H9 (cell line): Measurements from ENCODE around the gene TMEM9. TPM values are rescaled to one million over a fixed set of nuclear protein-coding genes. Genes with fewer than 3 reads are reported as not detected.

Source experiments
- DNase-seq: peaks from one replicate; pipeline ENCODE4 v3.0.0-alpha.2; 2017
- H2AFZ ChIP-seq: one replicate; pipeline ENCODE4 v1.6.1; 2013; ENCODE audit warnings: mild to moderate bottlenecking, low read length, control low read depth, moderate library complexity
- H2AK5ac ChIP-seq: 2 replicates; pipeline ENCODE4 v1.6.1; 2013; ENCODE audit warnings: low read length, control low read depth, mixed read lengths; ENCODE audit not compliant: insufficient read length
- H2BK120ac ChIP-seq: one replicate; pipeline ENCODE4 v1.6.1; 2013; ENCODE audit warnings: low read depth, mild to moderate bottlenecking, low read length, control low read depth, inconsistent platforms; ENCODE audit not compliant: poor library complexity, severe bottlenecking
- H2BK12ac ChIP-seq: 2 replicates; pipeline ENCODE4 v1.6.1; 2013; ENCODE audit warnings: low read length, control low read depth, mixed read lengths, low read depth; ENCODE audit not compliant: insufficient read length
- H2BK15ac ChIP-seq: 2 replicates; pipeline ENCODE4 v1.6.1; 2013; ENCODE audit warnings: low read depth, low read length, control low read depth
- H2BK20ac ChIP-seq: one replicate; pipeline ENCODE4 v1.6.1; 2013; ENCODE audit warnings: low read depth, mild to moderate bottlenecking, low read length, control low read depth, inconsistent platforms; ENCODE audit not compliant: poor library complexity, severe bottlenecking
- H2BK5ac ChIP-seq: 2 replicates; pipeline ENCODE4 v1.6.1; 2013; ENCODE audit warnings: low read length, control low read depth, mixed read lengths; ENCODE audit not compliant: insufficient read length
- H3K14ac ChIP-seq: 2 replicates; pipeline ENCODE4 v1.6.1; 2013; ENCODE audit warnings: low read length, control low read depth; ENCODE audit not compliant: insufficient read depth
- H3K18ac ChIP-seq: 2 replicates; pipeline ENCODE4 v1.6.1; 2013; ENCODE audit warnings: low read depth, mild to moderate bottlenecking, mixed read lengths, low read length, control low read depth; ENCODE audit not compliant: insufficient read length
- H3K23ac ChIP-seq: 2 replicates; pipeline ENCODE4 v1.6.1; 2013; ENCODE audit warnings: low read length, control low read depth, mixed read lengths, low read depth; ENCODE audit not compliant: insufficient read length
- H3K23me2 ChIP-seq: 2 replicates; pipeline ENCODE4 v1.6.1; 2013; ENCODE audit warnings: low read depth, mild to moderate bottlenecking, mixed read lengths, low read length, control low read depth; ENCODE audit not compliant: insufficient read length, poor library complexity, severe bottlenecking
- H3K27ac ChIP-seq: 2 replicates; pipeline ENCODE4 v1.5.1; 2013; ENCODE audit warnings: low read length, control low read depth, mixed read lengths, low read depth; ENCODE audit not compliant: insufficient read length
- H3K27me3 ChIP-seq: 2 replicates; pipeline ENCODE4 v1.6.1; 2013; ENCODE audit warnings: low read length, control low read depth, inconsistent platforms; ENCODE audit not compliant: insufficient read depth
- H3K4ac ChIP-seq: 2 replicates; pipeline ENCODE4 v1.6.1; 2013; ENCODE audit warnings: low read depth, mild to moderate bottlenecking, control low read depth, inconsistent platforms, low read length, moderate library complexity
- H3K4me1 ChIP-seq: 2 replicates; pipeline ENCODE4 v1.6.1; 2013; ENCODE audit warnings: low read length, control low read depth, inconsistent platforms; ENCODE audit not compliant: insufficient read depth
- H3K4me2 ChIP-seq: 2 replicates; pipeline ENCODE4 v1.6.1; 2013; ENCODE audit warnings: low read length, control low read depth, mixed read lengths; ENCODE audit not compliant: insufficient read length, insufficient read depth
- H3K56ac ChIP-seq: 2 replicates; pipeline ENCODE4 v1.6.1; 2013; ENCODE audit warnings: low read depth, mild to moderate bottlenecking, mixed read lengths, low read length, control low read depth; ENCODE audit not compliant: insufficient read length
- H3K79me1 ChIP-seq: 2 replicates; pipeline ENCODE4 v1.6.1; 2013; ENCODE audit warnings: low read depth, mild to moderate bottlenecking, moderate library complexity, low read length, control low read depth, inconsistent platforms; ENCODE audit not compliant: insufficient read depth, poor library complexity, severe bottlenecking
- H3K79me2 ChIP-seq: 2 replicates; pipeline ENCODE4 v1.6.1; 2013; ENCODE audit warnings: low read length, control low read depth, inconsistent platforms; ENCODE audit not compliant: insufficient read depth
- H3K9ac ChIP-seq: 2 replicates; pipeline ENCODE4 v1.6.1; 2013; ENCODE audit warnings: low read length, control low read depth, mixed read lengths; ENCODE audit not compliant: insufficient read length; ENCODE audit errors: extremely low read depth
- H3K9me3 ChIP-seq: one replicate; pipeline ENCODE4 v1.6.1; 2013; ENCODE audit warnings: low read depth, low read length, inconsistent platforms; ENCODE audit not compliant: control insufficient read depth
- H3T11ph ChIP-seq: one replicate; pipeline ENCODE4 v1.6.1; 2013; ENCODE audit warnings: mild to moderate bottlenecking, low read length, control low read depth, inconsistent platforms
- H4K20me1 ChIP-seq: one replicate; pipeline ENCODE4 v1.6.1; 2013; ENCODE audit not compliant: control insufficient read depth, insufficient read length, insufficient read depth
- H4K5ac ChIP-seq: 2 replicates; pipeline ENCODE4 v1.6.1; 2013; ENCODE audit warnings: low read depth, mild to moderate bottlenecking, mixed read lengths, low read length, control low read depth; ENCODE audit not compliant: insufficient read length
- H4K8ac ChIP-seq: replicated peaks from 2 replicates; pipeline ENCODE4 v1.6.1; 2013; ENCODE audit warnings: low read length, control low read depth, mixed read lengths, low read depth; ENCODE audit not compliant: insufficient read length
- H4K91ac ChIP-seq: 2 replicates; pipeline ENCODE4 v1.6.1; 2013; ENCODE audit warnings: low read depth, mild to moderate bottlenecking, moderate library complexity, mixed read lengths, low read length, control low read depth; ENCODE audit not compliant: insufficient read length
- H3K27ac Mint-ChIP-seq, 3 experiments: 2 replicates in 2 of 3; 3 replicates in 1 of 3; pipeline ENCODE4 v1.8.0; 2020 to 2021; ENCODE audit warnings: mixed read lengths in 3 of 3, mild to moderate bottlenecking in 1 of 3, moderate library complexity in 1 of 3
- H3K27me3 Mint-ChIP-seq: 2 replicates; pipeline ENCODE4 v1.8.0; 2021; ENCODE audit warnings: low read depth, mild to moderate bottlenecking, moderate library complexity, mixed read lengths
- H3K36me3 Mint-ChIP-seq, 3 experiments: 2 replicates in 2 of 3; 3 replicates in 1 of 3; pipeline ENCODE4 v1.8.0; 2020 to 2021; ENCODE audit warnings: low read depth in 3 of 3, mixed read lengths in 3 of 3; ENCODE audit not compliant: insufficient read depth in 1 of 3
- H3K4me1 Mint-ChIP-seq, 2 experiments: 2 replicates each; pipeline ENCODE4 v1.8.0; 2020; ENCODE audit warnings: mixed read lengths in 2 of 2
- H3K4me3 Mint-ChIP-seq, 2 experiments: 2 replicates in 1 of 2; 3 replicates in 1 of 2; pipeline ENCODE4 v1.8.0; 2020 to 2021; ENCODE audit warnings: mild to moderate bottlenecking in 2 of 2, mixed read lengths in 2 of 2, moderate library complexity in 1 of 2
- H3K9me3 Mint-ChIP-seq, 2 experiments: 2 replicates in 1 of 2; 3 replicates in 1 of 2; pipeline ENCODE4 v1.8.0; 2020; ENCODE audit warnings: mild to moderate bottlenecking in 2 of 2, mixed read lengths in 2 of 2, moderate library complexity in 1 of 2
- WGBS: extraction: QIAGEN DNeasy Blood & Tissue Kit; methylation state at CpG from one replicate; pipeline ENCODE4 v1.1.7; 2013; ENCODE audit warnings: missing lambda C conversion rate, low lambda C conversion rate, mixed read lengths; ENCODE audit not compliant: insufficient read length; ENCODE audit errors: extremely low coverage; 5-methylcytosine and 5-hydroxymethylcytosine counted together
- total RNA-seq: library from RNA; stranded (reverse); gene quantifications from 2 replicates; pipeline ENCODE4 v1.2.1, GENCODE V29; 2021
- TF ChIP-seq, protein P1 (sequence below): fragments of 200-600 bp; sonication (generic); conservative IDR thresholded peaks from 3 replicates; pipeline ENCODE4 v1.8.0; 2021; ENCODE audit warnings: antibody characterized with exemption, mild to moderate bottlenecking

The TMEM9 gene
- total RNA-seq, 1 experiment from 2014 or later = 93.4 TPM

- H3K27ac Mint-ChIP-seq = 0 out of 7 replicates have a peak overlapping the region, but pooled peaks of 1 of the 3 experiments have one; percentile 63
- Histone ChIP-seq H3K9me3 (no peaks in the 10 kb centered on the region), H3K14ac (no peak overlapping the region), H4K8ac (no peak overlapping the region), H3K4ac (no peak overlapping the region), H2BK15ac (no peak overlapping the region), H3K23ac (no peak overlapping the region), H3K56ac (no peak overlapping the region), H3T11ph (no peak overlapping the region), H3K79me1 (peaks cover 2% of the 10 kb centered on the region), H3K4me1 (no peaks in the 10 kb centered on the region), H2BK20ac (no peak overlapping the region), H2AK5ac (no peak overlapping the region), H2AFZ (no peak overlapping the region), H2BK5ac (no peak overlapping the region), H3K27me3 (no peaks in the 10 kb centered on the region), H3K23me2 (no peaks in the 10 kb centered on the region), H4K20me1 (no peaks in the 10 kb centered on the region), H2BK120ac (no peak overlapping the region), H4K91ac (no peak overlapping the region), H4K5ac (no peak overlapping the region), H3K18ac (no peak overlapping the region), H3K9ac (no peak overlapping the region), H3K4me2 (no peak overlapping the region), H2BK12ac (no peak overlapping the region), H3K79me2 (no peaks in the 10 kb centered on the region), H3K27ac (no peak overlapping the region)
- DNase-seq = no peak
- no peaks in the 10 kb centered on the region for H3K27me3 Mint-ChIP-seq
- no peaks in the 10 kb centered on the region for H3K4me1 Mint-ChIP-seq
- no peak overlapping the region for H3K4me3 Mint-ChIP-seq
- no CpG with 5 or more reads among the region's 3 CpGs for WGBS
- TF ChIP-seq, protein P1, sequence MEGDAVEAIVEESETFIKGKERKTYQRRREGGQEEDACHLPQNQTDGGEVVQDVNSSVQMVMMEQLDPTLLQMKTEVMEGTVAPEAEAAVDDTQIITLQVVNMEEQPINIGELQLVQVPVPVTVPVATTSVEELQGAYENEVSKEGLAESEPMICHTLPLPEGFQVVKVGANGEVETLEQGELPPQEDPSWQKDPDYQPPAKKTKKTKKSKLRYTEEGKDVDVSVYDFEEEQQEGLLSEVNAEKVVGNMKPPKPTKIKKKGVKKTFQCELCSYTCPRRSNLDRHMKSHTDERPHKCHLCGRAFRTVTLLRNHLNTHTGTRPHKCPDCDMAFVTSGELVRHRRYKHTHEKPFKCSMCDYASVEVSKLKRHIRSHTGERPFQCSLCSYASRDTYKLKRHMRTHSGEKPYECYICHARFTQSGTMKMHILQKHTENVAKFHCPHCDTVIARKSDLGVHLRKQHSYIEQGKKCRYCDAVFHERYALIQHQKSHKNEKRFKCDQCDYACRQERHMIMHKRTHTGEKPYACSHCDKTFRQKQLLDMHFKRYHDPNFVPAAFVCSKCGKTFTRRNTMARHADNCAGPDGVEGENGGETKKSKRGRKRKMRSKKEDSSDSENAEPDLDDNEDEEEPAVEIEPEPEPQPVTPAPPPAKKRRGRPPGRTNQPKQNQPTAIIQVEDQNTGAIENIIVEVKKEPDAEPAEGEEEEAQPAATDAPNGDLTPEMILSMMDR = no peak
- H3K36me3 Mint-ChIP-seq = peaks cover 54 to 96% (median 94%) of the 10 kb centered on the region in 3 experiments; a peak in 6 of 7 replicates
- H3K9me3 Mint-ChIP-seq = no peaks in the 10 kb centered on the region
Measured at GRCh38 chr1:201145132-201145531, 9.1 kb downstream of the TMEM9 start.
